KBM-7 (cell line): ENCODE results near the gene AK8.

ENCODE experiments used
- DNase-seq: peaks from one replicate; pipeline ENCODE4 v3.0.0-alpha.2; 2015
- in situ Hi-C: fragments of 300-500 bp; cut with MboI; formaldehyde crosslinking; loops from 2 replicates; pipeline ENCODE4 v1.14.3; 2020; ENCODE audit warnings: low sequenced_read_pairs, low pct_unique_long_range_greater_than_20kb, mixed read lengths

AK8 gene

DNA sequence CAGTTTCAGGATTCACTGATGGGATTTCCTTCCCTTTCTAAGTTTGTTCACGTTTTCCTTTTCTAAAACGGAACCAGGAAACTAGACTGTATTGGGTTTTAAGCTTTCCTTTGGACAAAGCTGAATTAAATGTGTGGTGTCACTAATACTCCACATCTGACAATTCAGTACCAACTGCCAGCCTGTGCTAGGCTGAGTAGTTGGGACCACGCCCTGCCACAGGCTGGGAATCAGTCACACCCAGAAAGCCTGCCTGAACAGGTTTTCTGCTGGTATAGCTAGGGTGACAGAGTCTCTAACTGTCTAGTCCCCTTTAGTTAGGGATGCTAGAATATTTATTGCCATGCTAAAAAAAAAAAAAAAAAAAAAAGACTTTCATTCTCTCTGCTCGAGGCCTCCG lies 16.3 kb upstream of the AK8 start:
- DNase-seq: no peak
- in situ Hi-C loops: no loop called here

DNA sequence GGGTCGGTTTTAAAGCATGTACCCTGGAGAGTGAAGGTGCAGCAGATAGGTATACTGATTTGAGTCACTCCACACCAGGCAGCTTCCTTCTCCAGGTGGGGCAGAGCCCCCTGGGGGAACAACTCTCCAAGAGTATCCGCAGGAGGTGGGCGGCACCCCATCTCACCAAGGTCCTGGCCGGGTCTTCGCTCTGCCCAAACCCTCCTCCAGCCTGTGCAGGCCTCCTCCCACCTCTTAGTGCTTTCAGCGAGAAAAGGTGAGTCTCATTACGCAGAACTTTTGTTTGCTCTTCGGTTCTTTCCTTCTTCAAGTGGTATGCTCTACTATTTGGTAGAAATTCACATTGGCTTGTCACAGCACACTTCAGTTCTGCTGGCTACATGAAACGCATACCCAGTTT lies 14.3 kb upstream of the AK8 start:
- no peak for DNase-seq
- in situ Hi-C loops: no loop called here

DNA sequence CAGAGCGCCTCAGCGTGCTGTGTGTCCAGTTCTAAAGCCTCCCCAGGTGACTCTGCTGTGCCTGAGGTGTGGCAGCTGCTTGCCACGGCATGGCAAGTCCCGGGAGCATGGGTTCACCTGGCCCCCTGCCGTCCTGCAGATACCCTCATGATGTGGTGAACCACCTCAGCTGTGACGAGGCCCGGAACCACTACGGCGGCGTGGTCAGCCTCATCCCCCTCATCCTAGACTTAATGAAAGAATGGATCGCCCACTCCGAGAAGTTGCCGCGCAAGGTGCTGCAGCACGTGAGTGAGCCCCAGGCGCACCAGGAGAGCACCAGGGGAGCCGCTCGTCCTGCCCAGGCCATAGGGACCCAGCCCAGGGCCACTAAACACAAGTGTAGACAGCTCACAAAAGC lies 10.1 kb upstream of the AK8 start:
- no peak for DNase-seq
- in situ Hi-C loops: no loop called here

DNA sequence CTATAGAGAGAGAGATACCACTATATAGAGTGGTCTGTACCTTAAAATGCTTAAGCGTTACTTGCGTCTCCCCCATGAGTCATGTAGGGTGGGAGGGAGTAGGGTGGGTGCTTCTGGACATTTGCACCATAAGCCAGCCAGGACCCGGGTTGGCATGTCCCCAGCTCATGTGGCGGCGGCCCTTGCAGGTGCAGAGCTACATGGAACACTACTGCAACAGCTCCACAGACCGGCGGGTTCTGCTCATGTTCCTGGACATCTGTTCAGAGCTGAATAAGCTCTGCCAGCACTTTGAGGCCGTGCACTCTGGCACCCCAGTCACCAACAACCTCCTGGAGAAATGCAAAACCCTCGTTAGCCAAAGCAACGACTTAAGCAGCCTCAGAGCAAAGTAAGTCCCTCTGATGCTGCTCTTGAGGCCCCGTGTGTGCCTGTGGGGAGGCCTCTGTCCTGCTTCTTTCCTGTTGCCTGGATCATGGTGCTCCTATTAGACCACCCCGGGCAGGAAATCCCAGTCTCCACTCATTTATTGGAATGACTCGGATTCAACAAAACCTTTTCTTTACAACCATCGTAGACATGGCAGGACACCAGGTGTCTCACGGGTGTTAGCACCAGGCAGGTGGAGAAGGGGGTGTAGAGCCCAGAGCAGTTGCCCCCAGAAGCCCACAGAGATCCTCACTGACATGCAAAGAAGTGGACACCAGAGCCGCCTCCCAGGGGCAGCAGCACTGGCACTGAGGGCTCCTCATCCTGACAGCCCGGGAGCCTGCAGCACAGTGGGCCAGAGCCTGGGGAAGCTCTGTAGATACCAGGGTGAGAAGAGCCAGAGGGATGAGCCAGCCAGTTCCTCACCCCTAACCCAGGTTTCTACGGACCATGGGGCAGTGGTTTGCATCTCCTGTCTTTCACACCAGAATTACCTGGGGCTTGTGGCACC lies 9.4 kb upstream of the AK8 start:
- no peak for DNase-seq
- in situ Hi-C loops: no loop called here

DNA sequence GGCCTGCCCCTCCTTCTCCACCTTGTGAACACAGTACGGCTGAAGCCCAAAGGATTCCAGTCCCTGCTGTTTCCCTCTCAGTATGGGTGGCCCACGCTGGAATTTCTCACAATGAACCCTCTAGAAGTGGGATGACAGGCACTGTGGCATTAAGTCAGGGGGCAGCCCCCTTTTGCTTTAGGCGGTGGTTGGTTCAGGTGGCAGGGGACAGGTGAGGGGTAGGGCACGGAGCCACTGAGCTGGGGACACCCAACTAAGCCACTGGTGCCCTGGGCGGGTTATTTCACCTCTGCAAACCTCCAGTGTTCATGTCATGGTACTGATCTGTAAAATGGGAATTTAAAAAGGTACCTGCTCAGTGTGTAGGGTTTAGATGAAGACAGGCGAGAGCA lies 8.2 kb upstream of the AK8 start:
- in situ Hi-C loops: no loop called here
- no peak for DNase-seq

DNA sequence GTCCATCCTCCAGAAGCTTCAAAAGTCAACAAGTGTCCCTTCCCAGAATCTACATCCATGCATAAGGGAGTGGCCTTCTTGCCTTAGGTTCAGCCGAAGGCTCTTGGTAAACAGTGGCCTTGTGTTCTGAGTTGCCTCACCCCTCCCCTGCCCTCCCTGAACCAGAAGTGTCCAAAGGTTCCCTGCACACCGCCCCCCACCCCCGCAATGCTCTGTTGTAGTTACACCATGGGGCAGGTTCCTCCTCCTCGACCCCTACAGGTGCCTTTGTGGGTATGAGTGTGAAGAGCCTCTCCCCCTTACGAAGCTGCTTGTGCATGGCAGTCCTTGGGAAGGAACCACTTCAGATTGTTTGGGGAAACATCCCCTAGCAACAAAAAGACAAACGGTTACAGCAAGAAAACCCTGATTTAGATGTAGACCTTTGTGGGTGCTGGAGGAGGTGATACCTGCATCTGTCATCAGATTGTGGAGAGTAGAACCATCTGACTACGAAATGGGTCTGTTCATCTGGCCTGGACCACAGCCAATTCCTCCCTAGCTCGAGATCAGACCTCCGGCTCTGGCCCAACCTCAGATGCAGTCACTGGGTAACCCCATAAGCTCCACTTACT lies 7.7 kb upstream of the AK8 start:
- DNase-seq: peak; percentile 28
- in situ Hi-C loops: no loop called here

DNA sequence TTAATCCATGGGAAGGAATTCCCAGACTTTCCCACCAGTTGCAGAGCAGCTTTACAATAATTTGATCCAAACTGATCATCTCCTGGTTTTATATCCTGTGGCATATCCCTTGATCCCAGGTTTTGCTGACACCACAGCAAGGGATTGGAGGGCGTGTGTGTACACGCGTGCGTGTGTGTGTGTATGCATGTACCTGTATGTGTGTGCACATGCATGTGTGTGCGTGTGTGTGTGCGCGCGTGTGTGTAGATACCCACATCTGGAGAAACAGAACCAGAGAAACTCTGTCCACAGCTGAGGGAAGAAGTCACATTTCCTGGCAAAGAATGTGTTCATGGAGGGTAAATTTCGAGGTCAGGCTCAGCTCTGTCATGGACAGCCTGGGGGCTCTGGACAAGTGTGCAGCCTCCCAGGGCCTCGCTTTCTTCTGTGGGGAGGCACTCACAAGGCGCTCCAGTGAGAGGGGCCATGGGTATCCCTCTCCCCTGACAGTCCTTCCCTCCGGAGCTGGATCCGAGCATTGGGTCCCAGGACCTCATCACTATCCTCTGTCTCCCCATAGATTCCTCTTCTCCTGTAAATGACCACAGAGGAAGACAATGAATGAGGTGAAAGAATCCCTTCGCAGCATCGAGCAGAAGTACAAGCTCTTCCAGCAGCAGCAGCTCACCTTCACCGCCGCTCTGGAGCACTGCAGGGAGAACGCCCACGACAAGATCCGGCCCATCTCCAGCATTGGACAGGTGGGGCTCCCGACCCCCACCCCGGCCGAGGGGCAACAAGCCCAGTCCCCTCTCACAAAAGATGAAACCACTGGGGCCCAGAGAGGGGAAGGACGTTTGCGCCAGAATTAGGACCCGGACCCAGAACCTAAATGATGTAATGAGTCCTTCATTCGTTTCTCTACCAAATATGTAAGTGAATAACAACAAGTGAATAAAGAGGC lies 5.5 kb upstream of the AK8 start:
- DNase-seq: no peak
- in situ Hi-C loops: no loop called here

DNA sequence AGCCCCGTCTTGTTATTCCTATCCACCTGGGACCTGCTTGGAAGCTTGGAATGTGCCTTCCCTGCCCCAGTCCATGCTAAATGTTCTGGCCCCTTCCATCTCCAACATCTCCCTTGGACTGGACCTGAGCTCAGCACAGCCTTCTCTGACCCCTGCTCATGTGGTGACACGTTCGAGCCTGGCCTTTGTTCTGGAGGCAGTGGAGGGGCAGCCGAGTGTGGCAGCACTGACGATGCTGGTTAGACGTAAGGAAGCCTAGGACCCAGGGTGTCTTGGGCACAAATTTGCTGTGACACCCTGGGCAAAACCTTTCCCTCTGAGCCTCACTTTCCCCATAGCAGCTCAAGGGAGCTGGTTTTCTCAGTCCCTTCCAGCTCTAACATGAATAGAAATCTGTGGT lies 4.5 kb upstream of the AK8 start:
- in situ Hi-C loops: no loop called here
- no peak for DNase-seq

DNA sequence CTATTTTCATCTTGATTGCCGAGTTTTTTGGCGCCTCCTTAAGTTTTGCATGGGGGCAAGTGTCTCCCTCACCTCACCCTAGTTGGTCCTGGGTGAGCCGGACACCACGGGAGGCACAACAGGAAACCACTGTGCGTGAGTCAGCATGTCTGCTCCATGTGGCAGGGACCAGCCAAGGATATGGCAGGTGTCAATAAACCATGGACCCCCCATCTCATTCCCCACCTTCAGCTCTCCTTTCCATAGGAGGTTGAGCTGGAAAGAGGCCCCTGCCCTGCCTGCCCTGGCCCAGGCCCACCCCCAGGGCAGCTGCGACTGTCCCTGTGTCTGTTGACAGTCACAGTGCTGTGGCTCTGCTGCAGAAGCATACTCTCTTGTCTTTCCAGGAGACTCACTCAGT lies 3.7 kb upstream of the AK8 start:
- in situ Hi-C loops: no loop called here
- peak; percentile 40 for DNase-seq

DNA sequence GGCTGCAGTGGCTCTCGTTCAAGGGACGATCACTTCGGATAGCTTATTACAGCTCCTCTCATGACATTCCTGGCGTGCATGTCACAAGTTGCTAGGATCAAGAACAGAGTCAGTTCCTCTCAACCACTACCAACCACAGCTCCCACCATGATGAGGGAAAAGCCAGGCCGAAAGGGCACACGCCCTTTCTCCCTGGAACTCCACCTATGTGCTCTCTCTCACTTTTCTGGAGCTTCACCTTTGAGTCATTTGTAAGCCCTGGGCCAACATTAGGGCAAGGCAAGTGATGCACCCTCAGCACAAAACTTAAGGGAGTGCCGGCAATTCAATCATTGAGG lies 2.2 kb upstream of the AK8 start:
- in situ Hi-C loops: no loop called here
- DNase-seq: no peak

DNA sequence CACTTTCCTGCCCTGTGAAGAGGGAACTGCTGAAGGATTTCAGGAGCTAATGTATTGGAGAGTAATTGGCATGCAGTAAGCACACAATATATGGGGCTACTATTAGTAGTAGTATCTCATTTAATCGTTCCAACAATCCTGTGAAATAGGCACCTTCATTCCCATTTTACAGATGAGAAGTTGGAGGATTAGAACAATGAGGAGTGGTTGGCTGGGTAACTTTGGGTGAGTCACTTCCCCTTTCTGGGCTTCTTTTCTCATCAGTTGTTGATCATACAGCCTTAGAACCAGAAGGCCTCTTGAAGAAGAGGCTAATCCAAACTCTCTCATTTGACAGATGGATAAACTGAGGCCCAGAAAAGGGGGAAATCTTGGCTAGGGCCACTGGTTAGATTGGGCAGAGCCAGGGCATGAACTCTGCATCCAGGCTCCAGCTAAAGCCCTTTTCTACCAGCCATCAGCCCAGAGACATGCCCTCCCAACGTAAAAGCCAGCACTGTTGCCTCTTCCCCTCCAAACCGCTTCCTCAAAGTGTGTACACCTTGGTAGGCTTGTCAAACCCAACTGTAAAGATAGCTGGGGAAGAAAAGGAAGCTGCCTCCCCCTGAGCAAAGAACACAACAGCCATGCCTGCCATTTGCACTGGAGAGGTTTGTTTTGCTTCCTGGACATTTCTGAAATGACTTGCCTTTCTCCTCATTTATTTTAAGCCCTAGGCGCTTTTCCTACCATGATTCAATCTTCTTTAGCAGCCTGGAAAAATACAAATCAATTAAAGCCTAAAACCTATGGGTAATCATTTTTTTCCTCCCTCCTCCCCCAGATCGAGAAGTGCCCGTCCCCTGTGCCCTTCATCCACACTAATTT lies 1.6 kb upstream of the AK8 start:
- peak; percentile 83 for DNase-seq
- in situ Hi-C loops: no loop called here

DNA sequence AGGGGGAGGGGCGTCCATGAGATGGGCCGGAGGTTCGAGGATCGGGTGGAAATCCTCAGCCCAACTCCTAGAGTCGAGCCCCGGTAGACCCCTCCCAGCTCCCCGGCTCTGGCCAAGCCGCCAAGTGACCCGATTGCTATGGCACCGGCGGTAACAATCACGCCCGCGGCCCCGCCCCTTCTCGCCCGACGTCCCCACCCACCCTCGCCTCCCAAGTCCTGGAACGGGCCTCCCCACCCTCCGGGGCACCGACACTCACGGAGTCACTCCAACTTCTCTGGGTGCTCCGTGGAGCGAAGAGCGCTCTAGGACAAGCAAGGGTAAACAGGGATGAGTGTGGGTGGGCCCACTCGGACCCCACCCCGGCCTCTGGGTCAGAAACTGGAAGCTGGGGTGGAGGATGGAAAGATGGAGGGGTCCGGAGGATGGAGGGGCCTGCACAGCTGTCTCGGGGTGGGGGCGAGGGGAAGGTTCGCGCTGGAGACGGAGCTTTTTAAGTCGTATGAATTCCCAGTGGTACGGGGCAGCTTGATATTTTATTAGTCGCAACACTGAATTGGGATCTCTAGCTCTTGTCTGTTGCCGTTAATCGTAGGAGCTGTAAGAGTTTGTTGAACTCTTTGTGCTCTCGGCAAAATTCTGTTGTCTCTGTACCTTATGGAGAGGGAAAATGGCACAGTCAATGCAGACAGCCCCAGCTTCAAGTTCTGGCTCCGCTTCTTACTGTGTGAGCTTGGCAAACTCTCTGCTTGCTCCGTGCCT lies 792 bp upstream of the AK8 start, which contains the start of gene SPACA9:
Gene SPACA9, plus strand, starts transcription at position 204 of the 762 bp plus-strand sequence. CDS start 5,050 bp downstream, outside the sequence.
- DNase-seq: no peak
- in situ Hi-C loops: no loop called here

DNA sequence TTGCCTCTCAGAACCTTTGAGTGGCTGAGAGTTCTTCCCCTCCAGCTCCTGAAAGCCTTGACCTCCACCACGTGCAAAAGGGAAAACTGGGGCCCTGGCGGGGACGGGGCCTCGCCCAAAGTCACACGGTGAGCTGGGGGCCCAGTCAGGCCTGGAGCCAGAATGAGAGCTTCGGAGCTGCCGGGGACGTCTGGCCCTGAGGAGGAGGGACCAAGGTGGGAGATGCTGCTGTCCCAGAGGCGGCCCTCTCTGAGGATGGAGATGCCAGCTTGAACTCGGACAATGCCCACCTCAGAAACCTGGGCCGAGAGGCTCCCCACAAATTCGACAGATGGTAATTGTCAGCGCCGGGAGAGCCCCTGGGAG lies 643 bp downstream of the AK8 start:
- in situ Hi-C loops: no loop called here

DNA sequence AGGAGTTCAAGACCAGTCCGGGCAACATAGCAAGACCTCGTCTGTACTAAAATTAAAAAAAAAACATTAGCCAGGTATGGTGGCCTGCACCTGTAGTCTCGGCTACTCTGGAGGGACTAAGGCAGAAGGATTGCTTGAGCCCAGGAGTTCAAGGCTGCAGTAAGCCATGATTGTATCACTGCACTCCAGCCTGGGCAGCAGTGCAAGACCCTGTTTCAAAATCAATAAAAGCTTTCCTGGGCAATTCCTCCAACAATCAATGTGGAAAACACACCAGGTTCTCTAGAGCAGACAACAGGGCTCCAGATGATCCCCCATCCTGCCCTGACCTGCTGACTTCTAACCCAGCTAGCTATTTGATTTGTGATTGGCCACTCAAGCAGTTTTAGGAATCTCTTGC lies 1.2 kb downstream of the AK8 start:
- in situ Hi-C loops: no loop called here
- DNase-seq: no peak

More for the DNA sequence above, 643 bp downstream of the AK8 start:
- DNase-seq: no peak

DNA sequence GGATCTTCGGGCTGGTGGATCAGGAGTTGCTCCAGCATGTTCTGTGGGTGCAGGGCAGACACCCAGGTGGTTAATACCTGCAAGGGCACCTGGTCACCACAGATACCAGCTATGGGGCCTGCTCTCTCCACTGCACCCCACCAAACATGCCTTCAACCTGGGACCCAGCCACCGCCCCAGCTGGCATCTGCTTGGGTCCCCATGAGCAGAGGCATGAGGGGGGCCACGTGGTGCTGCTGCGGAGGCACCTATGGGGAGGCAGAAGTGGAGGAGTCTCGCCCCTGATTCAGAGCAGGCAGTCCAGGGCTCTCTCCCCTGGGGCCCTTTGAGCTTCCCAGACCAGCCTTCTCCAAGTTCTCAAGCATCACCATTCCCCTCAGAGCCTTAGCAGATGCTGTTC lies 2.9 kb downstream of the AK8 start:
- DNase-seq: no peak
- in situ Hi-C loops: no loop called here

DNA sequence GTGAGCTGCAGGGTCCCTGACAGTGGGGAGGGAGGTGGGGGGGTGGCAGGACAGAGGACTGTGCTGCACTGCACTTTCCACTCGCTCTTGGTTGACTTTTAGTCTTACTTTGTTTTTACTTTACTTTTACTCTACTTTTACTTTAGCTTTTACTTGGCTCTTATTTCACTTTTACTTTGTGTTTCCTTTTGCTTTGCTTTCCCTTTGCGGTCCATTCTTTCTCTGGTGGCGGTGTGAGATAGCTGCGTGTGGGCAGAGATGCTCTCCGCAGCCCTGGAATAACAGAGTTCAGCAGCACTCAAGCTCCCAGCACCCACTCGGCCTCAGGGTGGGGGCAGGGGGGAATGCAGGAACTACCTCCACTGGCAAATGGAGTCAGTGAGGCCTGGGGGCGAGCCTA lies 4.7 kb downstream of the AK8 start:
- in situ Hi-C loops: no loop called here
- no peak for DNase-seq

DNA sequence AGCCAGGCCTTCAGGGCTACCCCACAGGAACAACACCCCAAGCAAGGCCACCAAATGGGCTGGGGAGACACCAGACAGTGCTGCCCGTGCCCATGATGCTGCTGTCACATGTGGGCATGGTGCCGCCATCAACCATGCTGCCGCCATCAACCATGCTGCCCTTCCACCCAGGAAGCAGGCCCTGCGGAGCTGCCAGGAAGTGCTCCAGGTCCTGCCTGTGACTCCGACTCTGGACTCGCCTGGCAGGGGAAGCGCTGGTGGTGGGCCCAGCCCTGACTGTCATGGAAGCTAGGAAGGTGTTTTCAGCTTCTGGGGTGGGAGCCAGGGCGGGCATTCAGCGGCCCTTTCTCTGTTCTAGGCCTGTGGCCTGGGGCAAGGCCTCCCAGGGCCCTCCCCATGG lies 8.8 kb downstream of the AK8 start:
- DNase-seq: no peak

DNA sequence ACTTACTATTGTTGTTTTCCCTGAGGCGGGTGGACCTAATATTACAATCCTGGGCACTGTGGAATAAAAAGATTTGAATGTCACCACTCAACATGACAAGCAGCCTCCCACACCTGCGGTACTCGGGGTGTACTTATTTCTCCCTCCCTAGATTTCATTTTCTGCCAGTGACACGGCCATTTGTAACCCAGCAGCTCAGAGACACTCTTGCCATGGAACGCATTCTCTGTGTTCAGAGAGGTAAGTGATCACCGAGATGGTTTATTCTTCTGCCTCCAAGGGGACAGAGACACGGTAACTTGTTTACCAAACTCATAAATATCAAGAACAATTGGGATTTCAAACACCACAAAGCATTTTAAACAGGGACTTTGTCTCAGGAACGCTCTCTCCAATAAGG lies 11.2 kb downstream of the AK8 start:
- in situ Hi-C loops: no loop called here
- no peak for DNase-seq

More for the DNA sequence above, 8.8 kb downstream of the AK8 start:
- in situ Hi-C loops: no loop called here
